Fibroblast of mammary gland (primary cell): Measurements from ENCODE around the gene YJU2.
"Not testable (repeated sequence)": the region's sequence is repeated elsewhere in the genome, so short reads cannot be mapped to it uniquely, and the experiment has no call there.

ENCODE experiments used
- DNase-seq: peaks from one replicate; pipeline ENCODE4 v3.0.0-alpha.2; 2010; ENCODE audit warnings: low read depth
- H3K4me3 ChIP-seq: 2 replicates; pipeline ENCODE4 v1.5.1; 2011; ENCODE audit warnings: low read depth, mild to moderate bottlenecking, low read length, moderate library complexity; ENCODE audit not compliant: control insufficient read depth
- CTCF ChIP-seq: conservative IDR thresholded peaks from 2 replicates; pipeline ENCODE4 v1.5.1; 2011; ENCODE audit warnings: low read depth, low read length, inconsistent platforms; ENCODE audit not compliant: control insufficient read depth, insufficient read depth

Gene YJU2

GRCh38 chr19:4272894-4273293 is 26.0 kb downstream of the YJU2 start:
- no peak for DNase-seq
- TF ChIP-seq CTCF, result no peak

GRCh38 chr19:4274321-4274686 is 27.4 kb downstream of the YJU2 start:
- not testable (repeated sequence) for H3K4me3 ChIP-seq, DNase-seq

More at GRCh38 chr19:4272894-4273293, 26.0 kb downstream of the YJU2 start:
- H3K4me3 ChIP-seq, result no peak overlapping the region

GRCh38 chr19:4277191-4277696 is 30.4 kb downstream of the YJU2 start:
- no peak overlapping the region for H3K4me3 ChIP-seq
- no peak for TF ChIP-seq CTCF
- DNase-seq, result no peak

- TF ChIP-seq CTCF, result no peak
- no peak overlapping the region for H3K4me3 ChIP-seq
- no peak for DNase-seq
Measured at GRCh38 chr19:4278010-4278409, 31.1 kb downstream of the YJU2 start.

GRCh38 chr19:4278419-4279266 is 31.8 kb downstream of the YJU2 start, which contains the start of gene SHD:
Gene SHD (plus strand): TSS chr19:4279266. CDS start chr19:4280064, 798 bp downstream.
- no peak within 1 kb of the TSS for H3K4me3 ChIP-seq

GRCh38 chr19:4279267-4279529 is 32.3 kb downstream of the YJU2 start:
- H3K4me3 ChIP-seq, result no peak overlapping the region
- TF ChIP-seq CTCF, result no peak
- no peak for DNase-seq

More at GRCh38 chr19:4278419-4279266, 31.8 kb downstream of the YJU2 start, which contains the start of gene SHD:
- no peak for TF ChIP-seq CTCF
- DNase-seq, result no peak

- DNase-seq, result no peak
- no peak overlapping the region for H3K4me3 ChIP-seq
- TF ChIP-seq CTCF, result no peak
Measured at GRCh38 chr19:4279530-4280422, 32.9 kb downstream of the YJU2 start.
